ENCODE data around the gene LTBP3.

DNA sequence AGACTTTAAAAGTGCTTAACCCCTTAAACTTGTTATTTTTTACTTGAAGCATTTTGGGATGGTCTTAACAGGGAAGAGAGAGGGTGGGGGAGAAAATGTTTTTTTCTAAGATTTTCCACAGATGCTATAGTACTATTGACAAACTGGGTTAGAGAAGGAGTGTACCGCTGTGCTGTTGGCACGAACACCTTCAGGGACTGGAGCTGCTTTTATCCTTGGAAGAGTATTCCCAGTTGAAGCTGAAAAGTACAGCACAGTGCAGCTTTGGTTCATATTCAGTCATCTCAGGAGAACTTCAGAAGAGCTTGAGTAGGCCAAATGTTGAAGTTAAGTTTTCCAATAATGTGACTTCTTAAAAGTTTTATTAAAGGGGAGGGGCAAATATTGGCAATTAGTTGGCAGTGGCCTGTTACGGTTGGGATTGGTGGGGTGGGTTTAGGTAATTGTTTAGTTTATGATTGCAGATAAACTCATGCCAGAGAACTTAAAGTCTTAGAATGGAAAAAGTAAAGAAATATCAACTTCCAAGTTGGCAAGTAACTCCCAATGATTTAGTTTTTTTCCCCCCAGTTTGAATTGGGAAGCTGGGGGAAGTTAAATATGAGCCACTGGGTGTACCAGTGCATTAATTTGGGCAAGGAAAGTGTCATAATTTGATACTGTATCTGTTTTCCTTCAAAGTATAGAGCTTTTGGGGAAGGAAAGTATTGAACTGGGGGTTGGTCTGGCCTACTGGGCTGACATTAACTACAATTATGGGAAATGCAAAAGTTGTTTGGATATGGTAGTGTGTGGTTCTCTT, 56.5 kb downstream of the LTBP3 start:
- TF ChIP-seq CTCF (conservative IDR thresholded peaks at IDR 0.05; ENCODE audit: low read length): no peak
- no peak for TF ChIP-seq EZH2phosphoT487 (IDR thresholded peaks at IDR 0.05; ENCODE audit: borderline replicate concordance, low read depth, low read length)

All from OCI-LY7 (cell line).